A673 (cell line): ENCODE measurements around the gene ACTR3.

ENCODE experiments used
- EZH2 ChIP-seq: fragments of 200-600 bp; sonication (generic); IDR thresholded peaks from 2 replicates; pipeline ENCODE4 v1.6.1; 2017; ENCODE audit warnings: borderline replicate concordance, low read depth, mild to moderate bottlenecking, mixed read lengths, antibody characterized with exemption, low read length; ENCODE audit not compliant: poor library complexity, severe bottlenecking
- TF ChIP-seq, protein P1 (sequence below): fragments of 300-800, 200-600 bp; sonication (generic); conservative IDR thresholded peaks from 2 replicates; pipeline ENCODE4 v1.5.1; 2017; ENCODE audit warnings: low read depth, mild to moderate bottlenecking, antibody characterized with exemption, low read length, moderate library complexity, mixed read lengths

DNA sequence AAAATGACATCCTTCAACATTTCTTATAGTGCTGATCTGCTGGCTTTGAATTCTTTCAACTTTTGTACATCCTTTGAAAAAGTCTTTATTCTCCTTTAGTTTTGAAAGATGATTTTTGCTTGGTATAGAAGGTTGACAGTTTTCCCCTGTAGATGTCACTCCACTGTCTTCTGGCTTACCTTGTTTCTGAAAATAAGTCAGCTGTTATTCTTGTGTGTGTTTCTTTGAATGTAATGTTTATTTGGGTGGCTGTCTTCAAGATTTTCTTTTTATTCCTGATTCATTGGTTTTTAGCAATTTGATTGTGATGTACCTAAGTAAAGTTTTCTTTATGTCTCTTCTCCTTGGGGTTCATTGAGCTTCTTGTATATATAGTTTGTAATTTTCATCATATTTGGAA lies 47.6 kb downstream of the ACTR3 start:
- no peak for TF ChIP-seq EZH2
- TF ChIP-seq, protein P1, sequence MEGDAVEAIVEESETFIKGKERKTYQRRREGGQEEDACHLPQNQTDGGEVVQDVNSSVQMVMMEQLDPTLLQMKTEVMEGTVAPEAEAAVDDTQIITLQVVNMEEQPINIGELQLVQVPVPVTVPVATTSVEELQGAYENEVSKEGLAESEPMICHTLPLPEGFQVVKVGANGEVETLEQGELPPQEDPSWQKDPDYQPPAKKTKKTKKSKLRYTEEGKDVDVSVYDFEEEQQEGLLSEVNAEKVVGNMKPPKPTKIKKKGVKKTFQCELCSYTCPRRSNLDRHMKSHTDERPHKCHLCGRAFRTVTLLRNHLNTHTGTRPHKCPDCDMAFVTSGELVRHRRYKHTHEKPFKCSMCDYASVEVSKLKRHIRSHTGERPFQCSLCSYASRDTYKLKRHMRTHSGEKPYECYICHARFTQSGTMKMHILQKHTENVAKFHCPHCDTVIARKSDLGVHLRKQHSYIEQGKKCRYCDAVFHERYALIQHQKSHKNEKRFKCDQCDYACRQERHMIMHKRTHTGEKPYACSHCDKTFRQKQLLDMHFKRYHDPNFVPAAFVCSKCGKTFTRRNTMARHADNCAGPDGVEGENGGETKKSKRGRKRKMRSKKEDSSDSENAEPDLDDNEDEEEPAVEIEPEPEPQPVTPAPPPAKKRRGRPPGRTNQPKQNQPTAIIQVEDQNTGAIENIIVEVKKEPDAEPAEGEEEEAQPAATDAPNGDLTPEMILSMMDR: no peak
